ACHN (cell line): ENCODE data around the gene PIK3C2G.

ENCODE experiments used
- DNase-seq: peaks from one replicate; pipeline ENCODE4 v3.0.0-alpha.2; 2015
- in situ Hi-C: cut with HindIII; loops from 2 replicates; pipeline ENCODE4 v1.10.0; 2017; ENCODE audit warnings: low sequenced_read_pairs, low pct_ligation_motif_present, low pct_unique_long_range_greater_than_20kb

The PIK3C2G gene

GRCh38 chr12:18696971-18697602 is 435.8 kb downstream of the PIK3C2G start:
- in situ Hi-C loops, result no loop called here

More at GRCh38 chr12:18696971-18697602, 435.8 kb downstream of the PIK3C2G start:
- peak; percentile 67 for DNase-seq
